ENCODE measurements around the gene FBXO31. TPM values are rescaled to one million over a fixed set of nuclear protein-coding genes. Genes with fewer than 3 reads are reported as not detected.
A peak's percentile ranks its signal among the peaks of the same experiment; 100 is the strongest.

Gene FBXO31
- total and polyA plus RNA-seq, 2 donors (not counting 1 experiment from before 2014, with no cell fraction given) = 17.8 to 32.9 TPM

DNA sequence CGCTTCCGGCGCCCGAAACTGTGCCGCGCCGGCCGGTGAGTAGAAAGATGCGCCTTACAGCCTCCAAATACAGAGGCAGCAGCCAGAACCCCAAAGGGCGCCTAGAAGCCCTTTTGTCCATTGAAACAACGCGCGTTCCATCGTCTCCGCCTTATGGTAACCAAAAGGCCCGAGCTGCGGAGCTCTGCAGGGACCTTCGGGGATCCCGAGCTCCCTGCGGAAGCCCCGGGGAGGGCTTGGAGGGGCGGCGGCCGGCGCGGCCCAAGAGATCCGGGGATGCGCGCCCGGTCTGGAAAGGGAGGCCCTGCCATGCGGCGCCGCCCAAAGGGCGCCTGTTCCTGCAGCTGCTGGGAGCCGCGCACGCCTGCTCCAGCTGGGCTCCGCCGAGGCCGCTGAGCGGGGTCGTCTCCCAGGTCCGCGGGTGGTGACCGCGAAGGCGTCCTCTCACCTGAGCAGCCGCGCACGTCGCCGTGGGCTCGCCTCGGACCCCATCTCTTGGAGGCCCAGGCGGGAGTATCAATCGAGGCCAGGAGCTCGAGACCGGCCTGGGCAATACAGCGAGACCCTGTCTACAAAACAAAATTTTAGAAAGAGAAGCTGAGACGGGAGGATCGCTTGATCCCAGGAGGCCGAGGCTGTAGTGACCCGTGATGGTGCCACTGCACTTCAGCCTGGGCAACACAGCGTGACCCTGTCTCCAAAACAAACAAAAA, 742 bp upstream of the FBXO31 start:
- peak overlapping the region; percentile 76 to 82 for H3K27ac ChIP-seq (ENCODE audit: low read length in 2 of 2)
- CTCF ChIA-PET = interaction anchor here (1.0 to 4.3 kb wide), 6 partner anchors 10 to 252 kb away, joined by 3 to 52 read pairs (median 6); partner anchors contain the start of genes C16orf95 and MAP1LC3B
- H3K9me3 ChIP-seq (ENCODE audit: control extremely low read depth in 1 of 3, control insufficient read depth in 2 of 3, insufficient read depth in 1 of 3, low read length in 2 of 3) = peaks cover 0 to 2% (median 0%) of the 10 kb centered on the region in 3 donors
- H3K9ac ChIP-seq (ENCODE audit: low read length) = peak overlapping the region; percentile 70
- no peak for DNase-seq
- POLR2A ChIA-PET = interaction anchor here (0.6 to 2.9 kb wide), 3 partner anchors 10 to 316 kb away, joined by 3 to 23 read pairs (median 9); partner anchors contain the start of genes C16orf95 and MAP1LC3B
- H3K27me3 ChIP-seq (replicated peaks in 1 of 4; ENCODE audit: control extremely low read depth in 1 of 4, control insufficient read depth in 3 of 4, insufficient read depth in 4 of 4, low read length in 3 of 4) = no peaks in the 10 kb centered on the region
- WGBS (ENCODE audit: insufficient coverage) = 8% methylated on average over 64 of the region's 64 CpGs
- peak overlapping the region; percentile 87 for H2AFZ ChIP-seq (ENCODE audit: insufficient read depth, low read depth, low read length, poor library complexity, severe bottlenecking)
- no peaks in the 10 kb centered on the region for H3K27me3 Mint-ChIP-seq
- H3K9me3 Mint-ChIP-seq (ENCODE audit: insufficient read depth) = peaks cover 3% of the 10 kb centered on the region
- peak overlapping the region; percentile 97 for H3K4me3 Mint-ChIP-seq
- H3K4me3 ChIP-seq (ENCODE audit: control extremely low read depth in 1 of 5, extremely low read depth in 1 of 5, insufficient read depth in 1 of 5, low read depth in 2 of 5, low read length in 4 of 5) = peak overlapping the region; percentile 60 to 83 (median 75)
- H3K4me2 ChIP-seq (replicated peaks; ENCODE audit: low read depth, low read length, poor library complexity, severe bottlenecking) = peak overlapping the region; percentile 84
- intact Hi-C loops (cut with micrococcal nuclease) = loop anchor here (10.0 kb wide), 2 partner anchors 830 to 1830 kb away; partner anchors contain the start of gene MTHFSD
- peaks cover 37% of the 10 kb centered on the region for H3K79me2 ChIP-seq (ENCODE audit: control insufficient read depth, insufficient read depth, low read length)
- peaks cover 65% of the 10 kb centered on the region for H3K4me1 Mint-ChIP-seq
- peak overlapping the region; percentile 100 for H3K27ac Mint-ChIP-seq
- no peaks in the 10 kb centered on the region for H3K36me3 ChIP-seq (replicated peaks in 1 of 2; ENCODE audit: control extremely low read depth in 1 of 2, control insufficient read depth in 1 of 2, extremely low read depth in 1 of 2, insufficient read depth in 2 of 2, low read length in 1 of 2)
- peaks cover 49 to 57% of the 10 kb centered on the region in 2 donors for H3K4me1 ChIP-seq (ENCODE audit: control insufficient read depth in 2 of 2, insufficient read depth in 2 of 2, low read length in 2 of 2)
- no peak for TF ChIP-seq EZH2 (IDR thresholded peaks at IDR 0.05; ENCODE audit: borderline replicate concordance, insufficient read depth, low read depth, low read length, poor library complexity, severe bottlenecking)
- TF ChIP-seq, protein P1, sequence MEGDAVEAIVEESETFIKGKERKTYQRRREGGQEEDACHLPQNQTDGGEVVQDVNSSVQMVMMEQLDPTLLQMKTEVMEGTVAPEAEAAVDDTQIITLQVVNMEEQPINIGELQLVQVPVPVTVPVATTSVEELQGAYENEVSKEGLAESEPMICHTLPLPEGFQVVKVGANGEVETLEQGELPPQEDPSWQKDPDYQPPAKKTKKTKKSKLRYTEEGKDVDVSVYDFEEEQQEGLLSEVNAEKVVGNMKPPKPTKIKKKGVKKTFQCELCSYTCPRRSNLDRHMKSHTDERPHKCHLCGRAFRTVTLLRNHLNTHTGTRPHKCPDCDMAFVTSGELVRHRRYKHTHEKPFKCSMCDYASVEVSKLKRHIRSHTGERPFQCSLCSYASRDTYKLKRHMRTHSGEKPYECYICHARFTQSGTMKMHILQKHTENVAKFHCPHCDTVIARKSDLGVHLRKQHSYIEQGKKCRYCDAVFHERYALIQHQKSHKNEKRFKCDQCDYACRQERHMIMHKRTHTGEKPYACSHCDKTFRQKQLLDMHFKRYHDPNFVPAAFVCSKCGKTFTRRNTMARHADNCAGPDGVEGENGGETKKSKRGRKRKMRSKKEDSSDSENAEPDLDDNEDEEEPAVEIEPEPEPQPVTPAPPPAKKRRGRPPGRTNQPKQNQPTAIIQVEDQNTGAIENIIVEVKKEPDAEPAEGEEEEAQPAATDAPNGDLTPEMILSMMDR (IDR thresholded peaks at IDR 0.05) = no peak
- peaks cover 23% of the 10 kb centered on the region for H4K20me1 ChIP-seq (ENCODE audit: control insufficient read depth, insufficient read depth, low read length, poor library complexity, severe bottlenecking)
- ATAC-seq (ENCODE audit: low read depth) = no peak
